Activated gamma-delta T cell treated with Interleukin-2 at 50 U/mL for 16 hours (primary cell): ENCODE results near the gene TMEM50A.
"Not testable (repeated sequence)": the region's sequence is repeated elsewhere in the genome, so short reads cannot be mapped to it uniquely, and the experiment has no call there.

ENCODE experiments used
- DNase-seq: peaks from one replicate; pipeline ENCODE4 v3.0.0-alpha.2; 2020

TMEM50A gene

GRCh38 chr1:25337483-25338187 is 499 bp upstream of the TMEM50A start:
- peak; percentile 20 for DNase-seq

GRCh38 chr1:25338986-25339385 is 852 bp downstream of the TMEM50A start:
- DNase-seq, result no peak

DNA sequence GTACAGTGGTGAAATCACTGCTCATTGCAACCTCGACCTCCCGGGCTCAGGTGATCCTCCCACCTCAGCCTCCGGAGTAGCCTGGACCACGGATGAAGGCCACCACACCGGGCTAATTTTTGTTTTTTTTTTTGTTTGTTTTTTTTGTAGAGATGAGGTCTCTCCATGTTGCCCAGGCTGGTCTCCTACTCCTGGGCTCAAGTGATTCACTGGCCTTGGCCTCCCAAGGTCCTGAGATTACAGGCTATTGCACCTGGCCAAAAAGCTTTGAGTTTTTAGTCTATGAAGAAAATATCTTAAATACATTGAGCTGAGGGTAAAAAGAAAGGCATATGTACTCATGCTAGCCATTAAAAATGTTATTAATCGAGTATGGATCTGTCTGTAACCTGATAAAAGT is 3.6 kb downstream of the TMEM50A start:
- no peak for DNase-seq

DNA sequence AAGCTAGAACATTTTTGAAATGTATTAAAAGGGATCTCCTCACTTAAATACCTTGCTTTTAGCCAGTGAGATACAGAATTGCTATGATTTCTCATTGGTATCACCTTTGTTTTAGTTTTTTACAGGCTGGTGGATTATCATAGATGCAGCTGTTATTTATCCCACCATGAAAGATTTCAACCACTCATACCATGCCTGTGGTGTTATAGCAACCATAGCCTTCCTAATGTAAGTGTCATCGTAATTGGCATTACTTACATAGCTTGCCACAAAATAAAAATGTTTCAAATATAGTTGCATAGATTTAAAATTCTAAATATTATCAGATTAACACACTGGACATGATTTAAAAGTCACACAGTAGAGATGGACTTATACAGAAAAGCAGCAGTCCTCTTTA is 4.7 kb downstream of the TMEM50A start:
- DNase-seq, result no peak

DNA sequence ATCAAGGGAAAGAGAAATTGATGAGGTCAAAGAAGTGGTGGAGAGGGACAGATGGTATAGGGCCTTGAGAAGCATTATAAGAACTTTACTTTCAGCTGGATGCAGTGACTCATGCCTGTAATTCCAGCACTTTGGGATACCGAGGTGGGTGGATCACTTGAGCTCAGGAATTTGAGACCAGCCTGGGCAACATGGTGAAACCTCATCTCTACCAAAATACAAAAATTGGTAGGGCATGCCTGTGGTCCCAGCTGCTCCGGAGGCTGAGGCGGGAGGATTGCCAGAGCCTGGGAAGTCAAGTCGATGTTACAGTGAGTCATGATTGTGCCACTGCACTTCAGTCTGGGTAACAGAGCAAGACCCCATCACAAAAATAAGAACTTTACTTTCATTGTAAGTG is 5.7 kb downstream of the TMEM50A start:
- DNase-seq, result no peak

DNA sequence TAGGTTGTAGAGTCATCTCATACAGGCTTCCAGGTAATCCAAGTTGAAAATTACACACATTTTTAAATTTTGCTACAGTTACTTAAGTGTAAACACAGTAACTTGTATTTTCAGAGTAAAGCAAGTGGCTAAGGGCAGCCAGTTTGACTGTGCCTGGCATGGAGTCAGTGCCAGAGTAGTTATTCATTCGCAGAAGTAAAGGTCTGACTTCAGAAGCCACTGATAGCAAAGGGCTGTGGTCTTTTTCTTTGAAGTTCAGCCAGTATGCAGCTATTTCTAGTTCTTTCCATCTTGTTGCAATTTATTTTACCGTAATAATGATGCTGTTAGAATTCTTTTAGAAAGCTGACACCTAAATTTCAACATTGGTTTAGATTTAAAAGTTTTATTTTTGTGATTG is 9.4 kb downstream of the TMEM50A start:
- DNase-seq, result no peak

DNA sequence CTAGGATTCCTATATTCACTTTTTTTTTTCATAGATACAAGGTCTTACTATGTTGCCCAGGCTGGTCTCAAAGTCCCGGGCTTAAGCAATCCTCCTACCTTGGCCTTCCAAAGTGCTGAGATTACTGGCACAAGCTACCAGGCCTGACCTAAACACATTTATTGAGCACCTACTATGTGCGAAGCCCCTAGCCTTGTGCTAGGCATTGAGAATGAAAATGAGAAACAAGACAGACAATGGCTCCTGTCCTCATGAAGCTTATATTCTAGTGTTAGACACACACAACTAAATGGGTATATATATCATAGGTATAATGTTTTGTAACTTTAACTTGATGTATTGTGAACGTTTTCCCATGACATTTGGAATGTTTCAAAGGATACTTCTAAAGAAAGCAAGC is 11.5 kb downstream of the TMEM50A start:
- DNase-seq, result no peak

GRCh38 chr1:25355841-25356395 is 17.8 kb downstream of the TMEM50A start:
- DNase-seq, result no peak

GRCh38 chr1:25356441-25356840 is 18.3 kb downstream of the TMEM50A start:
- no peak for DNase-seq

GRCh38 chr1:25356848-25357247 is 18.7 kb downstream of the TMEM50A start:
- DNase-seq, result no peak

GRCh38 chr1:25360596-25361581 is 22.8 kb downstream of the TMEM50A start:
- no peak for DNase-seq

GRCh38 chr1:25361901-25362300 is 23.8 kb downstream of the TMEM50A start:
- no peak for DNase-seq

- not testable (repeated sequence) for DNase-seq
Observed at GRCh38 chr1:25362634-25363559, 24.8 kb downstream of the TMEM50A start.

DNA sequence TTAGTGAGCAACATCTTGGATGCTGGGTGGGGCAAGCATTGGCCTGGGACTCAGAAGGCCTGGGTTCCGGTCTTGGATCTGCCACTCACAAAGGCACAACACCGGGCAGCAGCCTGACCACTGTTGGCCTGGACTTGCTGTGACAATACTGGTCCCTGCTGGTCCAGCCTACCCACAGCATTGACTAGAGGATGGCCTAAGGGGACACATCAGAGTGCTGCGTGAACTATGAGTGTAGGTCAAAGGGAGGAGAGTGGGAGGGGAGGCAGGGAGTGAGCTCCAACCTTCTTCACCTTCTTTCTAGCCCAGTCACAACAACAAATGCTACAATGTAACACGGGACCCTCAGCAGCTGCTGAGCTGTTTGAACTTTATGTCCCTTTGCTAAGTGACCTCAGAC is 31.1 kb downstream of the TMEM50A start:
- DNase-seq, result no peak

DNA sequence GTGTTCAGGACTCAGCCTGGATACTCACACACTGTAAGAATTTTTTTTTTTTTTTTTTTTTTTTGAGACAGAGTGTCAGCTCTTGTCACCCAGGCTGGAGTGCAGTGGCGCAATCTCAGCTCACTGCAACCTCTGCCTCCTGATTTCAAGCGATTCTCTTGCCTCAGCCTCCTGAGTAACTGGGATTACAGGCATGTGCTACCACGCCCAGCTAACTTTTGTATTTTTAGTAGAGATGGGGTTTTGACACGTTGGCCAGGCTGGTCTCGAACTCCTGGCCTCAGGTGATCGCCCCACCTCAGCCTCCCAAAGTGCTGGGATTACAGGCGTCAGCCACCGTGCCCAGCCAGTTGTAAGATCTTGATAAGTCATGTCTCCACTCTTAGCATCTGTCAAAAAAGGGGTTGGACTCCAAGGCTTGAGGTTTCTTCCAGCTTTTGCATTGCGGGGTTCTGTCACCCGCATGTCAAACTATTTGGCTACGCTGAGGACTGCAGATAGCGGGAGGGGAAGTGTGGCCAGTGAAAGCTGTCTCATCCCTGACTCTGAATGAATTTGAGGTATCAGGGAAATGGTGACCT is 31.6 kb downstream of the TMEM50A start:
- DNase-seq, result not testable (repeated sequence)

DNA sequence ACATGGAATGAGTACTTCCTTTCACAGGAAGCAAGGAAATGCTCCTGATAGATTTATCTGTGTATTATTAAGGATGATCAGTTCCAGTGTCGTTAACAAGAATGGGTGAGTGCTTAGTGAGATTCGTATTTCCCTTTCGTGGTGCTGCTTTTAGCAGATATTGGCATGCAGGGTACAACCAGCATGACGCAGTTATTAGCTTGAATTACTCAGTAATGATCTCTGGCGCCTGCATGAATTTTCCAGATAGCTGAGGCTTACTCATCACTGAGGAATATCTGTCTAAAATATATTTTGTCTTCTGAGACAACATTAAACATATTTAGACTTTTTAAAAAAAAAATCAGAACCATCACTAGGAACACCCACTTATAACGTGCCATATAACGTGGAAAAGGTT is 33.6 kb downstream of the TMEM50A start:
- DNase-seq, result not testable (repeated sequence)

DNA sequence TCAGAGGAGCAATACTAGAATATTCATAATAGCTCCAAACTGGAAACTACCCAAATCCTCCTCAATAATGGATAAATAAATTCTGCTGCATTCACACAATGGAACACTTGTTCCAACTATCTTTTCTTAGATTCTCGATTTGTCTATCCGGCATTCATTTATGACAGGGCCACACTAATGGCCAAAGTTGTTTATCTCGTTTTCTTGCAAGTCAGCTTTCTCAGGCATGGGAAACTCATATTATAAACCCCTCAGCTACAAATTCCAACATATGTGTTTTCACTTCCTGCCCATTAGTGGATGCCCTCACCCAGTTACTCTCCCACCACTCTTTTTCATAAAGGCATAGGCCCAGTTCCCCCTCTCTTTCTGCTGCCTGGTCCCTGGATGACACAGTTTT is 40.2 kb downstream of the TMEM50A start:
- not testable (repeated sequence) for DNase-seq

- DNase-seq, result not testable (repeated sequence)
Observed at GRCh38 chr1:25382543-25382942, 44.4 kb downstream of the TMEM50A start.

- not testable (repeated sequence) for DNase-seq
Observed at GRCh38 chr1:25383090-25383489, 45.0 kb downstream of the TMEM50A start.

DNA sequence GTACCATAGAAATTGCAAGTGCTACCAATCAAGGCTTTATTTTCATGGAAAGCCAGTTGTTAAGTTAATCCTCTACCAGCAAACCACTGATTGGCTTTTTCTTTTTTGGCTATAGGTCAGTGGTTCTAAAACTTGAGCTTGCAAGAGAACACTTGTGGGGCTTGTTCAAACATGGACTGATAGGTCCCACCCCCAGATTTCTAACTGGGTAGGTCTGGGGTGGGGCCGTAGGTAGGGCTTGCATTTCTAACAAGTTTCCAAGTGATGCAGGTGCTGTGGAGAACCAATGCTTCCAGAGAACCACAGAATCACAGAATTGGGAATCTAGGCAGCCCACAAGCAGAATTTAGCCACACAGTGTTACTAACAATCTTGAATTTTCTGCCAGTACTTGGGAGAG is 45.7 kb downstream of the TMEM50A start:
- DNase-seq, result not testable (repeated sequence)

DNA sequence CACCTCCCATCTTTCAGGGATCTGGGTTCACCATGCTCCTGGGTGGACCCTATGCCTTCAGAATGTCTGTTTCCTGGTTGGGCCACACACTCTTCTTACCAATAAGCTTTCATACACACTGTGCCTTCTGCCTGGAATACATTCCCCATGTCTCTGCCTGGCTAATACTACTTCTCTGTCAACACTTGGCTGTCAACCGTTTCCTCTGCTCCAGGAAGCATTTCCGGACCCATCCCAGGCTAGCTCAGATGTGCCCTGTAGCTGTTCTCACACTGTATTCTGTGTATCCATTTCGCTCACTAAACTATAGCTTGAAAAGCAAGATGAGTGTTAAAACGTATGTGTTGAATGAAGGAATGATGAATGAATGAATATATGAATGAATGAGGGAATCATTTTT is 49.0 kb downstream of the TMEM50A start:
- not testable (repeated sequence) for DNase-seq

GRCh38 chr1:25388691-25389090 is 50.6 kb downstream of the TMEM50A start:
- DNase-seq, result not testable (repeated sequence)
